Lower leg skin (tissue), 3 donors: ENCODE results near the gene RIPPLY3.

ENCODE experiments used
- CTCF ChIP-seq, 3 donors: fragments of 450-650 bp; IDR thresholded peaks; one replicate each; pipeline ENCODE4 v1.5.1; 2016; ENCODE audit warnings: antibody characterized with exemption in 3 of 3, mild to moderate bottlenecking in 3 of 3, moderate library complexity in 2 of 3
- POLR2A ChIP-seq, 2 donors: fragments of 450-650 bp; IDR thresholded peaks; one replicate each; pipeline ENCODE4 v1.6.1; 2016 to 2017; ENCODE audit warnings: antibody characterized with exemption in 2 of 2, mild to moderate bottlenecking in 1 of 2, moderate library complexity in 1 of 2

GRCh38 chr21:36980280-36981048, 26.0 kb upstream of the RIPPLY3 start:
- TF ChIP-seq CTCF (IDR thresholded peaks at IDR 0.05): no peak
- TF ChIP-seq POLR2A (IDR thresholded peaks at IDR 0.05): no peak
